Osteoblast (primary cell): ENCODE results near the gene ABHD12. TPM values are rescaled to one million over a fixed set of nuclear protein-coding genes. Genes with fewer than 3 reads are reported as not detected.

Source experiments
- DNase-seq: peaks from one replicate; pipeline ENCODE4 v3.0.0; 2011; ENCODE audit warnings: low spot score, mixed read lengths; ENCODE audit not compliant: insufficient read length; ENCODE audit errors: missing footprints
- H2AFZ ChIP-seq: 2 replicates; pipeline ENCODE4 v1.6.0; 2011; ENCODE audit warnings: mild to moderate bottlenecking, low read length
- H3K27ac ChIP-seq: 2 replicates; pipeline ENCODE4 v1.5.1; 2011; ENCODE audit warnings: mild to moderate bottlenecking, low read depth, low read length, moderate library complexity
- H3K27me3 ChIP-seq: 2 replicates; pipeline ENCODE4 v1.6.0; 2012; ENCODE audit warnings: mild to moderate bottlenecking, control low read depth, inconsistent platforms, low read length, moderate library complexity; ENCODE audit not compliant: insufficient read depth
- H3K36me3 ChIP-seq: 2 replicates; pipeline ENCODE4 v1.5.1; 2011; ENCODE audit warnings: mild to moderate bottlenecking, low read length, control low read depth, moderate library complexity; ENCODE audit not compliant: insufficient read depth
- H3K4me1 ChIP-seq: 2 replicates; pipeline ENCODE4 v1.5.1; 2011; ENCODE audit warnings: mild to moderate bottlenecking, low read length, control low read depth, moderate library complexity; ENCODE audit not compliant: insufficient read depth
- H3K4me2 ChIP-seq: 2 replicates; pipeline ENCODE4 v1.6.0; 2011; ENCODE audit warnings: mild to moderate bottlenecking, low read length; ENCODE audit not compliant: insufficient read depth
- H3K4me3 ChIP-seq: fragments of 200-600 bp; sonication (generic); 3 replicates; pipeline ENCODE4 v1.5.1; 2012; ENCODE audit warnings: mild to moderate bottlenecking, low read length, inconsistent platforms; ENCODE audit not compliant: insufficient read depth
- H3K79me2 ChIP-seq: 2 replicates; pipeline ENCODE4 v1.6.0; 2012; ENCODE audit warnings: mild to moderate bottlenecking, low read length, control low read depth, inconsistent platforms; ENCODE audit not compliant: insufficient read depth
- H3K9me3 ChIP-seq: 2 replicates; pipeline ENCODE4 v1.5.1; 2011; ENCODE audit warnings: low read depth, low read length, control low read depth
- H4K20me1 ChIP-seq: 2 replicates; pipeline ENCODE4 v1.6.0; 2012; ENCODE audit warnings: mild to moderate bottlenecking, low read length, control low read depth; ENCODE audit not compliant: insufficient read depth
- total RNA-seq: library from RNA; depleted of rRNA; stranded (reverse); fragments of >200 nt; gene quantifications from 2 replicates; pipeline ENCODE4 v1.2.3, GENCODE V29; 2012
- TF ChIP-seq, protein P1 (sequence below): IDR thresholded peaks from 2 replicates; pipeline ENCODE4 v1.5.1; 2011; ENCODE audit warnings: mild to moderate bottlenecking, low read depth, low read length, moderate library complexity; ENCODE audit errors: extremely low read depth

ABHD12 gene
- total RNA-seq, 1 donor: 29.7 TPM

DNA sequence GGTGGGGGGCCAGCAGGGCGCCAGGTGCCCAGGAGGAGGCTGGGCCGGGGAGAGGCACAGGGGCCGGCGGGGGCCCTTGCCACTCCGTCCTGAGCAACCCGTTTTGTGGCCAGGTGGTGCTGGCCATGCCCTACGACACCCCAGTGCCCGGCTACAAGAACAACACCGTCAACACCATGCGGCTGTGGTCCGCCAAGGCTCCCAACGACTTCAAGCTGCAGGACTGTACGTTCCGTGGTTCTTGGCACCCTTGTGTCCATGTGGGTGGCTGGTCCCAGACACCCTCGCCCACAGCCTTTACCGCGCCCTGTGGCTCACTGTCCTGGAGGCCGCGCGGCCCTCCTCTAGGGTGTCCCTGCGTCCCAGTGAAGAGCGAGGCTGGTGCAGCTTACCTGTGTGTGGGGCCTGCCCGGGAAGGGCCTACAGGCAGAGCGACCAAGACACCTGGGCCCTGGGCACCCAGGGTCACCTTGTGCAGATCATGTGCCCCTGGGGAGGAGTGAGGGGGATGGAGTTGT, 114.0 kb downstream of the ABHD12 start:
- Histone ChIP-seq H2AFZ (no peak overlapping the region), H3K4me1 (no peaks in the 10 kb centered on the region), H4K20me1 (peaks cover 19% of the 10 kb centered on the region), H3K27ac (no peak overlapping the region), H3K36me3 (peaks cover 88% of the 10 kb centered on the region), H3K4me2 (no peak overlapping the region), H3K4me3 (no peak overlapping the region), H3K79me2 (peaks cover 22% of the 10 kb centered on the region), H3K9me3 (no peaks in the 10 kb centered on the region), H3K27me3 (no peaks in the 10 kb centered on the region)
- TF ChIP-seq, protein P1, sequence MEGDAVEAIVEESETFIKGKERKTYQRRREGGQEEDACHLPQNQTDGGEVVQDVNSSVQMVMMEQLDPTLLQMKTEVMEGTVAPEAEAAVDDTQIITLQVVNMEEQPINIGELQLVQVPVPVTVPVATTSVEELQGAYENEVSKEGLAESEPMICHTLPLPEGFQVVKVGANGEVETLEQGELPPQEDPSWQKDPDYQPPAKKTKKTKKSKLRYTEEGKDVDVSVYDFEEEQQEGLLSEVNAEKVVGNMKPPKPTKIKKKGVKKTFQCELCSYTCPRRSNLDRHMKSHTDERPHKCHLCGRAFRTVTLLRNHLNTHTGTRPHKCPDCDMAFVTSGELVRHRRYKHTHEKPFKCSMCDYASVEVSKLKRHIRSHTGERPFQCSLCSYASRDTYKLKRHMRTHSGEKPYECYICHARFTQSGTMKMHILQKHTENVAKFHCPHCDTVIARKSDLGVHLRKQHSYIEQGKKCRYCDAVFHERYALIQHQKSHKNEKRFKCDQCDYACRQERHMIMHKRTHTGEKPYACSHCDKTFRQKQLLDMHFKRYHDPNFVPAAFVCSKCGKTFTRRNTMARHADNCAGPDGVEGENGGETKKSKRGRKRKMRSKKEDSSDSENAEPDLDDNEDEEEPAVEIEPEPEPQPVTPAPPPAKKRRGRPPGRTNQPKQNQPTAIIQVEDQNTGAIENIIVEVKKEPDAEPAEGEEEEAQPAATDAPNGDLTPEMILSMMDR: no peak
- peak; percentile 58 for DNase-seq

DNA sequence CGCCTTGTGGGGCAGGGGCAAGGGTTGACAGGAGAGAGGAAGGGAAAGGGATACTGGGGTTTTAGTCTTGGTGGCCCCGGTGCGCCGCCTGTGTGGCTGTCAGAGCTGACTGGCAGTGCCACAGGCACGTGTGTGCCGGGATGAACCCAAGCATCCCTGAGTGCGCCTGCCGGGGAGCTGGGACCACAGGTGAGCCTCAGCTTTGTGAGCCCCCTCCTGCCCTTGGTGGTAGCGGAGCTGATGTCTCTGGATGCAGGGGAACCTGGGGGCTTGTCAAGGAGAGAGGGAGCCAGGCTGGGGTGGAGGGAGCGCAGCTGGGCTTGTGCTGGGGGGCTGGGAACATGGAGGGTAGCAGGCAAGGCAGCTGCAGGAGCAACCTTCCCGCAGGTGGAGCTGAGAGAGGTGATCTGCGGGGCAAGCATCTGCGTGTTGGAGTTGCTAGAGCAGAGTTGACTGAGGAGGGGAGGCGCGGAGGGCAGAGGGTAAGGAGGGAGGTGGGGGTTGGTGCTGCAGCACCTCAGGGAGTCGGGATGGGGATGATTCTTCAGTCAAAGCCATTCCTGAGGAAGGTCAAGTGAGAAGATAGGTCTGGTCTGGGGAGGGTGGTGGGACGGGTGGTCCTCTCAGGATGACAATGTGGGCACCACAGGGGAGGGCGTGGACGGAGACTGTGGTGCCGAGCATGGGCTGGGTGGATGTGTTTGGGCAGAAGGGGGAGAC, 114.7 kb downstream of the ABHD12 start:
- Histone ChIP-seq H3K27me3 (no peaks in the 10 kb centered on the region), H2AFZ (no peak overlapping the region), H3K9me3 (no peaks in the 10 kb centered on the region), H3K4me1 (no peaks in the 10 kb centered on the region), H3K4me3 (no peak overlapping the region), H4K20me1 (peaks cover 18% of the 10 kb centered on the region), H3K79me2 (peaks cover 23% of the 10 kb centered on the region), H3K4me2 (no peak overlapping the region), H3K27ac (no peak overlapping the region), H3K36me3 (peaks cover 88% of the 10 kb centered on the region)
- peak; percentile 70 for DNase-seq
- TF ChIP-seq, protein P1: no peak

DNA sequence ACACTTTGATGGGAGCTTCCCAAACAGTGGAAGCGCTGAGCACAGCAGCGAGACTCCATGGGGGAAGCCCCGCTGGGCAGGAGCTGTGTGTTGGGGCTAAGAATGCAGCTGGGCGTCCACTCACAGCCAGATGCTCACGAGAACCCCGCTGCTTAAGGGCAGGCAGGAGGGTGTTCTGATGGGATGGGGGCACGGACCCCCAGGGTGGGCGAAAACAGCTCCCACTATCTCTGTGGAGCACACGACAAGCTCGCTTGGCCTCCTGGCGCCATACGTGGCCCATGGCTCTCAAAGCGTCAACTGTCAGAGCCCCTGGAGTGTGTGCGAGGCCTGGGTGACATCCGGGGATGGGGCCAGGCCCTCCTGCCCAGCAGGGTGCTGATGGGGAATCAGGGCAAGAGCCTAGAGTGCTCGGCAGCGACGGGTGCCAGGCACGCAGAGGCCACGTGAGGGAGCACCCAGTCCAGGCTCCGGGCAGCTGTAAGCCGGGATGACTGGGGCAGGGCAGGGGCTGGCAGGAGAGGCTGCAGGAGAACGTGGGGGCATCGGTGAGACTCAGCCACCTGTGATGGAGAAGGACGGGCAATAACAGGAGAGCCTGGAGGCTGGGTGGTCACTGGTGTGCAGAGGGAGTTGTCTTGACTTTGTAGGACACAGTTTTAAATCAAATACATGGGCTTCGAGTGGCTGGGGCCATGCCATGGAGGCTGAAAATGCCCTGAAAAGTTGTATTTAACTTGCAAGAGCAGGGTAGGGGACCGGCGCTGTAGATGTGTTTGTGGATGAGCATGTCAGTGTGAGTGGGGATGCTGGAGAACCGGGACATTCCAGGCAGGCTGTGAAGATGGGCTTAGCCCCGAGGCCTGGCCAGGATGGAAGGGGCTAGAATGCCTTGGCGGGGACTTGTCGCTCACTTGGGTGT, 115.5 kb downstream of the ABHD12 start:
- H2AFZ ChIP-seq: no peak overlapping the region
- H3K27ac ChIP-seq: no peak overlapping the region
- peak; percentile 69 for DNase-seq
- H3K4me3 ChIP-seq: no peak overlapping the region
- TF ChIP-seq, protein P1: no peak
- peaks cover 88% of the 10 kb centered on the region for H3K36me3 ChIP-seq
- H3K79me2 ChIP-seq: peaks cover 23% of the 10 kb centered on the region
- no peak overlapping the region for H3K4me2 ChIP-seq
- H4K20me1 ChIP-seq: peaks cover 16% of the 10 kb centered on the region
- H3K9me3 ChIP-seq: no peaks in the 10 kb centered on the region
- H3K4me1 ChIP-seq: no peaks in the 10 kb centered on the region
- H3K27me3 ChIP-seq: no peaks in the 10 kb centered on the region

DNA sequence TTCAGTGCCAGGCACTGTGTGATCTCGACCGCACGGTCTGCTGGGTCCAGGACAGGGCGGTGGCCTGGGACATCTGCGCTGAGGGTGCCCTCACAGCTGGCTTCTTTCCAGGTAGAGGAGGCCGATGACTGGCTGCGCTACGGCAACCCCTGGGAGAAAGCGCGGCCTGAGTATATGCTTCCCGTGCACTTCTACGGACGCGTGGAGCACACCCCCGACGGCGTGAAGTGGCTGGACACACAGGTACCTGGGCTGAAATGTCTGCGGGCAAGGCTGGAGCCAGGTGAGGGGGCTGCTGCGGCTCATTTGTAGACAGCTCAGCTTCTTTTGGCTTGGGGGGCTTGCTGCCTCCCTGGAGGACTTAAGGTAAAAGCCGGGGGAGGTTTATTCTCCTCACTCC, 116.2 kb downstream of the ABHD12 start:
- peaks cover 87% of the 10 kb centered on the region for H3K36me3 ChIP-seq
- H2AFZ ChIP-seq: no peak overlapping the region

More for the DNA sequence above, 116.2 kb downstream of the ABHD12 start:
- TF ChIP-seq, protein P1: no peak
- DNase-seq: peak; percentile 51
- Histone ChIP-seq H4K20me1 (peaks cover 16% of the 10 kb centered on the region), H3K9me3 (no peaks in the 10 kb centered on the region), H3K79me2 (peaks cover 26% of the 10 kb centered on the region), H3K27ac (no peak overlapping the region), H3K4me1 (no peaks in the 10 kb centered on the region), H3K4me3 (no peak overlapping the region), H3K27me3 (no peaks in the 10 kb centered on the region), H3K4me2 (no peak overlapping the region)
